ENCODE measurements around the gene MC2R.

DNA sequence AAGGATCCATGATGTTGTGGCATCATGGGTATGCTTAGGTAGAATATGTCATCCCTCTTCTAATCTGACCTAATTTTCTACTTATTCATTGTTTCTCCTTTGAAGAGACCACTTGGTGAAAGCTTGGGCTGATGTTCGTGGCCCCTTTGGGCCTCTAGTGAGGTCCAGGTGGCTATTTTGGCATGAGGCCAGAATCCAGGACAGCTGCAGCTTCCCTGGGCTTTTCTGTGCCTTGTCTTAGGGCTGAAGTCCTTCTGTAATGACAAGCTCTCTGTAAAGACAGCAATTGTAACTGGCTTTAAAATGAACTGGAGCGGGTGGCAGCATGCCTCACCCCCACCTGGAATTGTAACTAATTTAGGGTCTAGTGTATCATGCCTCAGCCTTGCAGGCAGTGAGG, 15.6 kb upstream of the MC2R start:
- TF ChIP-seq POLR2A (IDR thresholded peaks at IDR 0.05; ENCODE audit: low read depth, low read length) (no peak), POLR2AphosphoS5 (IDR thresholded peaks at IDR 0.05; ENCODE audit: low read depth, low read length) (no peak), TAF1 (IDR thresholded peaks at IDR 0.05; ENCODE audit: borderline replicate concordance, low read depth, low read length) (no peak)

Data from GM12892 (cell line).